Measurements from ENCODE around the gene VPS4B.
"Not testable (repeated sequence)": the region's sequence is repeated elsewhere in the genome, so short reads cannot be mapped to it uniquely, and the experiment has no call there.

VPS4B gene

GRCh38 chr18:63366213-63367052 is 55.8 kb downstream of the VPS4B start:
- DNase-seq, result no peak

GRCh38 chr18:63365876-63366212 is 56.4 kb downstream of the VPS4B start:
- no peak for DNase-seq

GRCh38 chr18:63363951-63364350 is 58.3 kb downstream of the VPS4B start:
- no peak for DNase-seq

- DNase-seq, result not testable (repeated sequence)
Observed at GRCh38 chr18:63363420-63363819, 58.9 kb downstream of the VPS4B start.

GRCh38 chr18:63356272-63356896 is 65.9 kb downstream of the VPS4B start:
- DNase-seq, result no peak

GRCh38 chr18:63350230-63350629 is 72.0 kb downstream of the VPS4B start:
- no peak for DNase-seq

- no peak for DNase-seq
Observed at GRCh38 chr18:63348508-63349136, 73.7 kb downstream of the VPS4B start.

GRCh38 chr18:63346480-63347183 is 75.6 kb downstream of the VPS4B start:
- no peak for DNase-seq

- no peak for DNase-seq
Observed at GRCh38 chr18:63346031-63346430, 76.2 kb downstream of the VPS4B start.

GRCh38 chr18:63344918-63345317 is 77.4 kb downstream of the VPS4B start:
- DNase-seq, result no peak

- DNase-seq, result no peak
Observed at GRCh38 chr18:63344263-63344662, 78.0 kb downstream of the VPS4B start.

- no peak for DNase-seq
Observed at GRCh38 chr18:63342206-63342605, 80.1 kb downstream of the VPS4B start.

GRCh38 chr18:63339920-63340484 is 82.3 kb downstream of the VPS4B start:
- peak; percentile 13 to 28 for DNase-seq
